IMR-90 (cell line): ENCODE results near the gene MGAT5. TPM values are rescaled to one million over a fixed set of nuclear protein-coding genes. Genes with fewer than 3 reads are reported as not detected.

Source experiments
- ATAC-seq: fragments of 200-7000 bp; cut with Tn5 transposase; 2 replicates; pipeline ENCODE4 v1.9.1; 2020; ENCODE audit warnings: low read depth, mild to moderate bottlenecking, moderate library complexity
- BruUV-seq: library from RNA; stranded (reverse); fragments of 400-500 nt; replicated peaks from 2 replicates; lab custom pipeline; 2021; lab: Mats Ljungman, UMichigan
- CTCF ChIA-PET: fragments of 300-600 bp; formaldehyde crosslinking; extraction: SDS; loops from one replicate; lab custom pipeline; 2021; ENCODE audit warnings: antibody characterized with exemption; lab: Yijun Ruan, JAX
- POLR2A ChIA-PET: fragments of 300-600 bp; sonication (Branson Sonifier 250); formaldehyde crosslinking; loops from one replicate; lab custom pipeline; 2022; ENCODE audit warnings: antibody characterized with exemption; ENCODE audit not compliant: unreplicated experiment; lab: Charles Lee
- DNase-seq: peaks from one replicate; pipeline ENCODE4 v3.0.0; 2013
- H2AFZ ChIP-seq: replicated peaks from 2 replicates; pipeline ENCODE3; 2013; ENCODE audit warnings: low read length, mild to moderate bottlenecking; ENCODE audit not compliant: poor library complexity
- H2AK5ac ChIP-seq: 2 replicates; pipeline ENCODE4 v1.6.1; 2013; ENCODE audit warnings: low read depth, low read length, inconsistent platforms
- H2AK9ac ChIP-seq: replicated peaks from 2 replicates; pipeline ENCODE3; 2013; ENCODE audit warnings: mild to moderate bottlenecking, low read depth, low read length, moderate library complexity; ENCODE audit not compliant: poor library complexity
- H2BK120ac ChIP-seq: 2 replicates; pipeline ENCODE4 v1.6.1; 2013; ENCODE audit warnings: low read depth, low read length, inconsistent platforms
- H2BK15ac ChIP-seq: 3 replicates; pipeline ENCODE4 v1.6.1; 2013; ENCODE audit warnings: low read depth, low read length, inconsistent platforms
- H2BK20ac ChIP-seq: 2 replicates; pipeline ENCODE4 v1.6.1; 2013; ENCODE audit warnings: low read depth, mild to moderate bottlenecking, inconsistent platforms, low read length, moderate library complexity
- H2BK5ac ChIP-seq: 2 replicates; pipeline ENCODE4 v1.6.1; 2013; ENCODE audit warnings: mild to moderate bottlenecking, low read depth, low read length, inconsistent platforms; ENCODE audit not compliant: poor library complexity, severe bottlenecking
- H3K14ac ChIP-seq: replicated peaks from 2 replicates; pipeline ENCODE4 v1.6.1; 2013; ENCODE audit warnings: low read depth, low read length, inconsistent platforms
- H3K18ac ChIP-seq: 2 replicates; pipeline ENCODE4 v1.6.1; 2013; ENCODE audit warnings: low read depth, low read length, control low read depth
- H3K23ac ChIP-seq: 2 replicates; pipeline ENCODE4 v1.6.1; 2013; ENCODE audit warnings: low read depth, low read length, inconsistent platforms
- H3K27ac ChIP-seq: 2 replicates; pipeline ENCODE4 v1.5.1; 2013; ENCODE audit warnings: mild to moderate bottlenecking, control low read depth, low read length; ENCODE audit not compliant: insufficient read depth
- H3K27me3 ChIP-seq: 2 replicates; pipeline ENCODE4 v1.6.1; 2013; ENCODE audit warnings: low read length; ENCODE audit not compliant: control insufficient read depth, insufficient read depth
- H3K36me3 ChIP-seq: 2 replicates; pipeline ENCODE4 v1.6.1; 2013; ENCODE audit warnings: low read length, mixed read lengths; ENCODE audit not compliant: control insufficient read depth, insufficient read depth
- H3K4ac ChIP-seq: 2 replicates; pipeline ENCODE4 v1.6.1; 2013; ENCODE audit warnings: low read depth, low read length, inconsistent platforms
- H3K4me1 ChIP-seq: 2 replicates; pipeline ENCODE4 v1.6.1; 2013; ENCODE audit warnings: low read length, mixed read lengths; ENCODE audit not compliant: control insufficient read depth, insufficient read depth
- H3K4me2 ChIP-seq: 2 replicates; pipeline ENCODE4 v1.6.1; 2013; ENCODE audit warnings: low read depth, mild to moderate bottlenecking, control low read depth, low read length, moderate library complexity
- H3K4me3 ChIP-seq: 2 replicates; pipeline ENCODE4 v1.5.1; 2013; ENCODE audit warnings: low read depth, mild to moderate bottlenecking, control low read depth, low read length, moderate library complexity; ENCODE audit not compliant: insufficient read depth
- H3K56ac ChIP-seq: 2 replicates; pipeline ENCODE4 v1.6.1; 2013; ENCODE audit warnings: low read length, inconsistent platforms; ENCODE audit not compliant: insufficient read depth; ENCODE audit errors: extremely low read depth
- H3K79me1 ChIP-seq, 2 experiments: 2 replicates each; pipeline ENCODE4 v1.6.1; 2013; ENCODE audit warnings: low read length in 2 of 2, inconsistent platforms in 1 of 2, low read depth in 1 of 2
- H3K9ac ChIP-seq: 2 replicates; pipeline ENCODE4 v1.6.1; 2013; ENCODE audit warnings: low read depth, low read length, control low read depth
- H3K9me1 ChIP-seq: 2 replicates; pipeline ENCODE4 v1.6.1; 2013; ENCODE audit warnings: low read length, inconsistent platforms; ENCODE audit not compliant: insufficient read depth
- H3K9me3 ChIP-seq: 2 replicates; pipeline ENCODE4 v1.6.1; 2013; ENCODE audit warnings: low read length; ENCODE audit not compliant: control insufficient read depth, insufficient read depth
- H4K20me1 ChIP-seq: 2 replicates; pipeline ENCODE4 v1.6.1; 2013; ENCODE audit warnings: low read length, inconsistent platforms; ENCODE audit not compliant: insufficient read depth
- H4K5ac ChIP-seq: 2 replicates; pipeline ENCODE4 v1.6.1; 2013; ENCODE audit warnings: mild to moderate bottlenecking, low read depth, low read length, control low read depth
- H4K8ac ChIP-seq, 2 experiments: 2 replicates each; pipeline ENCODE4 v1.6.1; 2013; ENCODE audit warnings: low read depth in 2 of 2, low read length in 2 of 2, control low read depth in 1 of 2, inconsistent platforms in 1 of 2
- H4K91ac ChIP-seq: 2 replicates; pipeline ENCODE4 v1.6.1; 2013; ENCODE audit warnings: low read depth, low read length, inconsistent platforms; ENCODE audit not compliant: insufficient read depth
- CEBPB ChIP-seq: IDR thresholded peaks from 2 replicates; pipeline ENCODE4 v1.6.1; 2012; ENCODE audit warnings: low read depth, low read length, improper control_type of control experiment
- CHD1 ChIP-seq: IDR thresholded peaks from 2 replicates; pipeline ENCODE4 v1.6.1; 2012; ENCODE audit warnings: low read depth, low read length, improper control_type of control experiment
- CTCF ChIP-seq: conservative IDR thresholded peaks from 2 replicates; pipeline ENCODE4 v1.5.1; 2012; ENCODE audit warnings: mild to moderate bottlenecking, low read depth, low read length, improper control_type of control experiment
- FOS ChIP-seq: fragments of 150-350 bp; IDR thresholded peaks from 2 replicates; pipeline ENCODE4 v1.6.1; 2016; ENCODE audit warnings: low read depth, low read length
- MAFK ChIP-seq: IDR thresholded peaks from 2 replicates; pipeline ENCODE4 v1.6.1; 2012; ENCODE audit warnings: low read depth, low read length, improper control_type of control experiment
- MAZ ChIP-seq: IDR thresholded peaks from 2 replicates; pipeline ENCODE4 v1.6.1; 2012; ENCODE audit warnings: low read depth, mild to moderate bottlenecking, low read length, improper control_type of control experiment, moderate library complexity, borderline replicate concordance
- MXI1 ChIP-seq: IDR thresholded peaks from 2 replicates; pipeline ENCODE4 v1.6.1; 2012; ENCODE audit warnings: low read depth, mild to moderate bottlenecking, low read length, moderate library complexity, borderline replicate concordance
- NFE2L2 ChIP-seq: fragments of 150-350 bp; IDR thresholded peaks from 2 replicates; pipeline ENCODE4 v1.6.1; 2016; ENCODE audit warnings: low read depth, mild to moderate bottlenecking, low read length
- POLR2A ChIP-seq: IDR thresholded peaks from 2 replicates; pipeline ENCODE4 v1.6.1; 2012; ENCODE audit warnings: mild to moderate bottlenecking, low read depth, low read length
- RAD21 ChIP-seq: IDR thresholded peaks from 2 replicates; pipeline ENCODE4 v1.6.1; 2012; ENCODE audit warnings: low read length, improper control_type of control experiment
- RFX5 ChIP-seq: IDR thresholded peaks from 2 replicates; pipeline ENCODE4 v1.8.0; 2012; ENCODE audit warnings: low read depth, mild to moderate bottlenecking, low read length, moderate library complexity
- SMC3 ChIP-seq: fragments of 150-350 bp; IDR thresholded peaks from 2 replicates; pipeline ENCODE4 v1.6.1; 2016; ENCODE audit warnings: low read depth, mild to moderate bottlenecking, antibody characterized with exemption, low read length, moderate library complexity
- WGBS, 2 experiments: methylation state at CpG; one replicate each; pipeline versions ENCODE4 v1.1.5 to v1.1.7; 2013; ENCODE audit warnings: missing lambda C conversion rate in 2 of 2; ENCODE audit not compliant: insufficient read length in 1 of 2; ENCODE audit errors: extremely low coverage in 2 of 2; 5-methylcytosine and 5-hydroxymethylcytosine counted together
- dilution Hi-C: fragments of 300-500 bp; cut with HindIII; formaldehyde crosslinking; loops from one replicate; pipeline ENCODE4 v1.14.3; 2018; ENCODE audit warnings: low sequenced_read_pairs; ENCODE audit not compliant: unreplicated experiment
- in situ Hi-C: fragments of 300-500 bp; cut with MboI; formaldehyde crosslinking; loops from 3 replicates; pipeline ENCODE4 v1.14.3; 2019; ENCODE audit warnings: low sequenced_read_pairs, inconsistent platforms, mixed read lengths
- intact Hi-C: fragments of 100-400 bp; cut with micrococcal nuclease; formaldehyde crosslinking; loops from 2 replicates; pipeline ENCODE4 v1.10.0; 2022
- polyA plus RNA-seq, 3 experiments: library from polyadenylated mRNA; depleted of rRNA; stranded (reverse); fragments of >200 nt; gene quantifications; 2 replicates each; pipeline ENCODE4 v1.2.3, GENCODE V29; 2012; ENCODE audit warnings: low replicate concordance in 1 of 3
- total RNA-seq: library from RNA; depleted of rRNA; stranded (reverse); fragments of >200 nt; gene quantifications from 2 replicates; pipeline ENCODE4 v1.2.3, GENCODE V29; 2012
- TF ChIP-seq, protein P1 (sequence below): fragments of 150-350 bp; IDR thresholded peaks from 2 replicates; pipeline ENCODE4 v1.6.1; 2017; ENCODE audit warnings: mild to moderate bottlenecking, antibody characterized with exemption, low read length, low read depth

Gene MGAT5
- total and polyA plus RNA-seq, 2 of the 4 experiments (the other 2 are of a cell fraction) = 22.9 to 59.9 TPM

- no peak overlapping the region for H2BK5ac ChIP-seq
- WGBS, 2 experiments = no CpG with 5 or more reads among the region's 4 CpGs
- H3K4me3 ChIP-seq = no peak overlapping the region
- peaks cover 29 to 60% of the 10 kb centered on the region in 2 experiments for H3K79me1 ChIP-seq
- ChIA-PET POLR2A (no interaction called here), CTCF (no interaction called here)
- H2AK5ac ChIP-seq = no peak overlapping the region
- H2BK20ac ChIP-seq = no peak overlapping the region
- no peak overlapping the region for H3K14ac ChIP-seq
- in situ Hi-C loops (no loop called here), dilution Hi-C loops (no loop called here), intact Hi-C loops (no loop called here)
- H4K20me1 ChIP-seq = peaks cover 15% of the 10 kb centered on the region
- no peaks in the 10 kb centered on the region for H3K9me3 ChIP-seq
- TF ChIP-seq MXI1 (no peak), MAZ (no peak), POLR2A (no peak), MAFK (no peak), RAD21 (no peak), FOS (no peak), CHD1 (no peak), NFE2L2 (no peak), RFX5 (no peak), CTCF (no peak), SMC3 (no peak), CEBPB (no peak)
- TF ChIP-seq, protein P1, sequence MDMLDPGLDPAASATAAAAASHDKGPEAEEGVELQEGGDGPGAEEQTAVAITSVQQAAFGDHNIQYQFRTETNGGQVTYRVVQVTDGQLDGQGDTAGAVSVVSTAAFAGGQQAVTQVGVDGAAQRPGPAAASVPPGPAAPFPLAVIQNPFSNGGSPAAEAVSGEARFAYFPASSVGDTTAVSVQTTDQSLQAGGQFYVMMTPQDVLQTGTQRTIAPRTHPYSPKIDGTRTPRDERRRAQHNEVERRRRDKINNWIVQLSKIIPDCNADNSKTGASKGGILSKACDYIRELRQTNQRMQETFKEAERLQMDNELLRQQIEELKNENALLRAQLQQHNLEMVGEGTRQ = no peak
- H4K5ac ChIP-seq = no peak overlapping the region
- H4K91ac ChIP-seq = no peak overlapping the region
- H3K9me1 ChIP-seq = peaks cover 11% of the 10 kb centered on the region
- no peaks in the 10 kb centered on the region for H3K27me3 ChIP-seq
- H4K8ac ChIP-seq = no peak overlapping the region
- ATAC-seq (no peak), DNase-seq (no peak)
- H3K56ac ChIP-seq = no peak overlapping the region
- H3K36me3 ChIP-seq = peaks cover 17% of the 10 kb centered on the region
- H3K4ac ChIP-seq = no peak overlapping the region
- no peak overlapping the region for H3K9ac ChIP-seq
- H3K4me2 ChIP-seq = no peak overlapping the region
- no peak overlapping the region for H2BK15ac ChIP-seq
- peaks cover 3% of the 10 kb centered on the region; the same call in 1 of the 2 replicates for H3K4me1 ChIP-seq
- H2AK9ac ChIP-seq = no peak overlapping the region
- no TSS peak for BruUV-seq
- H2BK120ac ChIP-seq = no peak overlapping the region
- H3K27ac ChIP-seq = no peak overlapping the region
- H3K23ac ChIP-seq = no peak overlapping the region
- H2AFZ ChIP-seq = no peak overlapping the region
- H3K18ac ChIP-seq = no peak overlapping the region
Measured at GRCh38 chr2:134273256-134273983, 19.5 kb downstream of the MGAT5 start.
